ENCODE data around the gene ADCY4.

ADCY4 gene

GRCh38 chr14:24315807-24316596 is 18.9 kb downstream of the ADCY4 start:
- no peak for DNase-seq (ENCODE audit: low spot score)

GRCh38 chr14:24315243-24315806 is 19.5 kb downstream of the ADCY4 start:
- DNase-seq (ENCODE audit: low spot score), result no peak

GRCh38 chr14:24314377-24315193 is 20.3 kb downstream of the ADCY4 start:
- DNase-seq (ENCODE audit: low spot score), result no peak

GRCh38 chr14:24313913-24314312 is 21.0 kb downstream of the ADCY4 start:
- DNase-seq (ENCODE audit: low spot score), result no peak

GRCh38 chr14:24312736-24313507 is 21.9 kb downstream of the ADCY4 start:
- peak; percentile 65 for DNase-seq (ENCODE audit: low spot score)

- no peak for DNase-seq (ENCODE audit: low spot score)
Measured at GRCh38 chr14:24311837-24312615, 22.8 kb downstream of the ADCY4 start.

- no peak for DNase-seq (ENCODE audit: low spot score)
Measured at GRCh38 chr14:24310646-24311604, 23.9 kb downstream of the ADCY4 start, which contains the start of gene LTB4R. Gene LTB4R (plus strand): TSS chr14:24311502. CDS start chr14:24315652, 4,150 bp downstream.

- DNase-seq (ENCODE audit: low spot score), result no peak
Measured at GRCh38 chr14:24310265-24310645, 24.6 kb downstream of the ADCY4 start.

GRCh38 chr14:24309538-24310264 is 25.2 kb downstream of the ADCY4 start, which contains the start of gene LTB4R2:
Gene LTB4R2 (plus strand): TSS chr14:24310140. CDS start chr14:24310665, 525 bp downstream.
- no peak for DNase-seq (ENCODE audit: low spot score)

GRCh38 chr14:24308342-24309124 is 26.3 kb downstream of the ADCY4 start:
- DNase-seq (ENCODE audit: low spot score), result no peak

GRCh38 chr14:24307575-24308341 is 27.1 kb downstream of the ADCY4 start, which contains the start of gene CIDEB:
Gene CIDEB (minus strand): TSS chr14:24307977. CDS start chr14:24307858, 119 bp downstream.
- peak; percentile 57 for DNase-seq (ENCODE audit: low spot score)

- no peak for DNase-seq (ENCODE audit: low spot score)
Measured at GRCh38 chr14:24307156-24307574, 27.7 kb downstream of the ADCY4 start.

GRCh38 chr14:24304019-24304387 is 30.9 kb downstream of the ADCY4 start:
- no peak for DNase-seq (ENCODE audit: low spot score)

GRCh38 chr14:24300326-24300980 is 34.4 kb downstream of the ADCY4 start:
- DNase-seq (ENCODE audit: low spot score), result no peak

- DNase-seq (ENCODE audit: low spot score), result peak; percentile 83
Measured at GRCh38 chr14:24299255-24300191, 35.3 kb downstream of the ADCY4 start, which contains the start of the genes DHRS1 and NOP9. Gene DHRS1 (minus strand): TSS chr14:24299780. CDS start chr14:24299106, 674 bp downstream. Gene NOP9 (plus strand): TSS chr14:24299850. CDS start chr14:24299955, 105 bp downstream.

- peak; percentile 29 for DNase-seq (ENCODE audit: low spot score)
Measured at GRCh38 chr14:24298892-24299254, 36.0 kb downstream of the ADCY4 start.

All from pons (tissue), 1 donor.